Stimulated activated CD4-positive, alpha-beta T cell treated with anti-CD3 and anti-CD28 coated beads, Interleukin-12 subunit alpha, Interleukin-12 subunit beta, amount 100 ng/mL, for 4 hours (primary cell): Measurements from ENCODE around the gene TMEM121B.

ENCODE experiments used
- DNase-seq: peaks from one replicate; pipeline ENCODE4 v3.0.0-alpha.2; 2020

The TMEM121B gene

GRCh38 chr22:17086788-17087497, 34.2 kb downstream of the TMEM121B start:
- DNase-seq = no peak

GRCh38 chr22:17086296-17086695, 34.9 kb downstream of the TMEM121B start:
- no peak for DNase-seq

- DNase-seq = peak; percentile 45
Observed at GRCh38 chr22:17085277-17086181, 35.6 kb downstream of the TMEM121B start.

GRCh38 chr22:17084554-17085276, 36.4 kb downstream of the TMEM121B start, which contains the start of gene IL17RA:
Gene IL17RA (plus strand): TSS chr22:17085000. CDS start chr22:17085092, 92 bp downstream.
- DNase-seq = peak; percentile 91

DNA sequence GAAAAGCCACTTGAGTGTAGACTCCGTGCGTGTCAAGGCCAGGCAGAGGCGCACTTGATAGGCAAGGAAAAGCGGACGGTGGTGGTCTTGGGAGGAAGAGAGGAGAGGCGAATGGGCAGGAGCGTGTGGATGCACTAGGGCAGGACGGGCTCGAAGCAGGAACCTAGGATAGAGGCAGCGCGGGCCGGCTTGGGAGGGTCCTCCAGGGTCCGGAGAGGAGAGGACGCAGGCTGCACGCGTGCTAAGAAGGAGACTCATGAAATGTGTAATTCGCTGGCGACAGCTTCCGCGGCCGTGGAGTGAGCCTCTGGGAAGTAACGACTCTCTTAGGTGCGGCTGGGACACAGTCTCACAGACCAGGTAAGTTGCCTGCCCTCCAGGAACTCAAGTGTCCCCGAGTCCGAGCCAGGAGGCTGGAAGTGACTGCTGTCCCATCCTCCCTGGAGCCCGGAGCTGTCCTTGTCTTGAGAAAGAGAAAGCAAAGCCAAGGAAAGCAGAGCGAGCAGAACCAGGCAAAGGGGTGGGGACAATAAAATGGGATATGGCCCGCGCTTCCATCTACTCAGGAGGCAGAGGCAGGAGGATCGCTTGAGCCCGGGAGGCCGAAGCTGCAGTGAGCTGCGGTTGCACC, 37.2 kb downstream of the TMEM121B start:
- DNase-seq = no peak

- no peak for DNase-seq
Observed at GRCh38 chr22:17083255-17083654, 37.9 kb downstream of the TMEM121B start.

GRCh38 chr22:17079572-17079971, 41.6 kb downstream of the TMEM121B start:
- DNase-seq = no peak

DNA sequence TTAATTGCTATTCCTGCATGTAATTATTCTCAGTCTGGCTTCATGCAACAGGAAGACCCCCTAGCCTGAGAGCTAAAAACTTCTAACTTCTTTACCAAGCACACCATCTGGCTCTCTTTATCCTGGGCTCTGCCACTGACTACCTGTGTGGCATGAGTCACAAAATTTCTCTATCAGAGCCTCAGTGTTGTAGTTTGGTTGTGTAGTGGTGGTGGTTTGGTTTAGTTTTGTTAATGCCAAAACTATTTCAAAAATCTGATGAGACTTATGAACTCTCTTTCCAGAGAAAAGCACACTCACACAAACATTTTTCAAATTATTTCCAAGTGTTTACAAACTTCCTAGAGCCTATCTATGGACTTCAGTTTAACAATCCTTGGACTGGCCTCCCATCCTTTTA, 43.9 kb downstream of the TMEM121B start:
- no peak for DNase-seq

GRCh38 chr22:17074648-17075002, 46.5 kb downstream of the TMEM121B start:
- no peak for DNase-seq

DNA sequence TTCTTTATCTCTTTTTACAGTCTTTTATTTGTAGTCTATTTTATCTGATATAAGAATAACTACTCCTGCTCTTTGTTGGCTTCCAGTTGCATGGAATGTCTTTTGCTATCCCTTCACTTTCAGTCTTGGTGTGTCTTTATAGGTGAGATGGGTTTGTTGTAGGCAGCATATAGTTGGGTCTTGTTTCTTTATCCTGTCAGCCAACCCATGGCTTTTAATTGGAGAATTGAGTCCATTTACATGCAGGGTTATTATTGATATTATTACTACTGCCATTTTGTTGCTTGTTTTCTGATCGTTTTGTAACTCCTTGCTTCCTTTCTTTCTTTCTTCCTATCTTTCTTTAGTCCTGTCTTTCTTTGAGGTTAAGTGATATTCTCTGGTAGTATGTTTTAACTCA, 48.3 kb downstream of the TMEM121B start:
- DNase-seq = no peak
